ENCODE data around the gene KIF25. TPM values are rescaled to one million over a fixed set of nuclear protein-coding genes. Genes with fewer than 3 reads are reported as not detected.

KIF25 gene
- total RNA-seq, 1 experiment from 2014 or later: 0.59 TPM

DNA sequence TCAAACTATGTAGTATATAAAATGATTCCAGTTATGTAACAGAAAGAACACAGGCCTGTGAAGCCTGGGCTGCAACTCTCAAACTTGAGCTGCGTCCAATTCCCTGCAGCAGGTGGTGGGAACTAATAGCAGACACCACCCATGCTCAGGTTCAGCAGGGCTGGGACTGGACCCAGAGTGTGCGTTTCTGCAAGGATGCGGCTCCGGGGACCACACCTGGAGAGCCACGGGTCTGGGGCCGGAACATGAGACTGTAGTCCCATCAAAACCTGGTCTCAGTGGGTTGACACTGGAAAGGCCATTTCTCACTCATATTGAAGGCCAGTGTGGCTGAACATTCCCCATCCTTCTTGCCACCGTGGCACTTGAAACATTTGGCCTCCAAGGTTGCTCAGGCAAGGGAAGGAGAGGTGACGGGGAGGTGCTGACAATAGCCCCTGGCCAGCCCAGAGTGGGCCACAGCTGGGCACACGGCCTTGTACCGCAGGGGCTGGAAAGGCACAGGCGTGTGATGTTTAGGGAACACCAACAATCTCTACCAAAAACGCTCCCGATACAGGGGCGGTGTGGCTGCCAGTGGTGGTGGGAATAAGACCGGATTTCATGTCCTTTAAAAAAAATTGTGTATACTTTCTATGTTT is 43.5 kb downstream of the KIF25 start:
- H4K91ac ChIP-seq (ENCODE audit: insufficient read length, low read depth, low read length): no peak overlapping the region
- no peak overlapping the region for H3K56ac ChIP-seq (ENCODE audit: insufficient read length, low read depth, low read length)
- no peak overlapping the region for H3K4ac ChIP-seq (ENCODE audit: low read depth, low read length)
- no CpG with 5 or more reads among the region's 15 CpGs for WGBS (ENCODE audit: extremely low coverage, insufficient read length, low lambda C conversion rate)
- H3K9me3 Mint-ChIP-seq: peaks cover 44 to 51% of the 10 kb centered on the region in 2 experiments
- no peak overlapping the region for H4K8ac ChIP-seq (replicated peaks; ENCODE audit: insufficient read length, low read depth, low read length)
- peaks cover 11 to 12% of the 10 kb centered on the region in 2 experiments for H3K4me1 Mint-ChIP-seq
- no peaks in the 10 kb centered on the region for H3K27me3 ChIP-seq (ENCODE audit: insufficient read depth, low read length)
- no peak overlapping the region for H3K18ac ChIP-seq (ENCODE audit: insufficient read length, low read depth, low read length)
- no peak overlapping the region for H4K5ac ChIP-seq (ENCODE audit: insufficient read length, low read depth, low read length)
- no peak overlapping the region for H3T11ph ChIP-seq (ENCODE audit: low read length)
- no peak overlapping the region for H2BK12ac ChIP-seq (ENCODE audit: insufficient read length, low read depth, low read length)
- H3K4me1 ChIP-seq (ENCODE audit: insufficient read depth, low read length): no peaks in the 10 kb centered on the region; the same call in 1 of the 2 replicates
- peaks cover 32% of the 10 kb centered on the region for H3K9me3 ChIP-seq (ENCODE audit: control insufficient read depth, low read depth, low read length)
- no peak overlapping the region for H2AK5ac ChIP-seq (ENCODE audit: insufficient read length, low read length)
- TF ChIP-seq, protein P1, sequence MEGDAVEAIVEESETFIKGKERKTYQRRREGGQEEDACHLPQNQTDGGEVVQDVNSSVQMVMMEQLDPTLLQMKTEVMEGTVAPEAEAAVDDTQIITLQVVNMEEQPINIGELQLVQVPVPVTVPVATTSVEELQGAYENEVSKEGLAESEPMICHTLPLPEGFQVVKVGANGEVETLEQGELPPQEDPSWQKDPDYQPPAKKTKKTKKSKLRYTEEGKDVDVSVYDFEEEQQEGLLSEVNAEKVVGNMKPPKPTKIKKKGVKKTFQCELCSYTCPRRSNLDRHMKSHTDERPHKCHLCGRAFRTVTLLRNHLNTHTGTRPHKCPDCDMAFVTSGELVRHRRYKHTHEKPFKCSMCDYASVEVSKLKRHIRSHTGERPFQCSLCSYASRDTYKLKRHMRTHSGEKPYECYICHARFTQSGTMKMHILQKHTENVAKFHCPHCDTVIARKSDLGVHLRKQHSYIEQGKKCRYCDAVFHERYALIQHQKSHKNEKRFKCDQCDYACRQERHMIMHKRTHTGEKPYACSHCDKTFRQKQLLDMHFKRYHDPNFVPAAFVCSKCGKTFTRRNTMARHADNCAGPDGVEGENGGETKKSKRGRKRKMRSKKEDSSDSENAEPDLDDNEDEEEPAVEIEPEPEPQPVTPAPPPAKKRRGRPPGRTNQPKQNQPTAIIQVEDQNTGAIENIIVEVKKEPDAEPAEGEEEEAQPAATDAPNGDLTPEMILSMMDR (conservative IDR thresholded peaks at IDR 0.05): no peak
- H3K4me2 ChIP-seq (ENCODE audit: insufficient read depth, insufficient read length, low read length): no peak overlapping the region
- H2BK20ac ChIP-seq (ENCODE audit: low read depth, low read length, poor library complexity, severe bottlenecking): no peak overlapping the region
- H3K14ac ChIP-seq (ENCODE audit: insufficient read depth, low read length): no peak overlapping the region
- H3K27me3 Mint-ChIP-seq (ENCODE audit: low read depth): peaks cover 24% of the 10 kb centered on the region
- H3K9ac ChIP-seq (ENCODE audit: extremely low read depth, insufficient read length, low read length): no peak overlapping the region
- H2BK15ac ChIP-seq (ENCODE audit: low read depth, low read length): no peak overlapping the region
- no peak overlapping the region for H3K23ac ChIP-seq (ENCODE audit: insufficient read length, low read depth, low read length)
- H2BK5ac ChIP-seq (ENCODE audit: insufficient read length, low read length): no peak overlapping the region
- no peaks in the 10 kb centered on the region for H4K20me1 ChIP-seq (ENCODE audit: control insufficient read depth, insufficient read depth, insufficient read length)
- H3K27ac ChIP-seq (ENCODE audit: insufficient read length, low read depth, low read length): no peak overlapping the region
- no peak overlapping the region for H3K4me3 Mint-ChIP-seq
- H3K79me2 ChIP-seq (ENCODE audit: insufficient read depth, low read length): no peaks in the 10 kb centered on the region
- H3K23me2 ChIP-seq (ENCODE audit: insufficient read length, low read depth, low read length, poor library complexity, severe bottlenecking): peaks cover 3% of the 10 kb centered on the region
- H2AFZ ChIP-seq (ENCODE audit: low read length): no peak overlapping the region
- DNase-seq: no peak
- peaks cover 16 to 49% (median 31%) of the 10 kb centered on the region in 3 experiments for H3K36me3 Mint-ChIP-seq (ENCODE audit: insufficient read depth in 1 of 3, low read depth in 3 of 3)
- H3K79me1 ChIP-seq (ENCODE audit: insufficient read depth, low read depth, low read length, poor library complexity, severe bottlenecking): no peaks in the 10 kb centered on the region
- H2BK120ac ChIP-seq (ENCODE audit: low read depth, low read length, poor library complexity, severe bottlenecking): no peak overlapping the region
- no peak overlapping the region for H3K27ac Mint-ChIP-seq

Measured in H9 (cell line).